Activated T-cell treated with anti-CD3 and anti-CD28 coated beads, Interleukin-2, amount 50 U/mL, for 48 hours (primary cell): ENCODE measurements around the gene HAUS3.
A peak's percentile ranks its signal among the peaks of the same experiment; 100 is the strongest.

Source experiments
- DNase-seq, 2 experiments: peaks; one replicate each; pipeline ENCODE4 v3.0.0-alpha.2; 2020

The HAUS3 gene

DNA sequence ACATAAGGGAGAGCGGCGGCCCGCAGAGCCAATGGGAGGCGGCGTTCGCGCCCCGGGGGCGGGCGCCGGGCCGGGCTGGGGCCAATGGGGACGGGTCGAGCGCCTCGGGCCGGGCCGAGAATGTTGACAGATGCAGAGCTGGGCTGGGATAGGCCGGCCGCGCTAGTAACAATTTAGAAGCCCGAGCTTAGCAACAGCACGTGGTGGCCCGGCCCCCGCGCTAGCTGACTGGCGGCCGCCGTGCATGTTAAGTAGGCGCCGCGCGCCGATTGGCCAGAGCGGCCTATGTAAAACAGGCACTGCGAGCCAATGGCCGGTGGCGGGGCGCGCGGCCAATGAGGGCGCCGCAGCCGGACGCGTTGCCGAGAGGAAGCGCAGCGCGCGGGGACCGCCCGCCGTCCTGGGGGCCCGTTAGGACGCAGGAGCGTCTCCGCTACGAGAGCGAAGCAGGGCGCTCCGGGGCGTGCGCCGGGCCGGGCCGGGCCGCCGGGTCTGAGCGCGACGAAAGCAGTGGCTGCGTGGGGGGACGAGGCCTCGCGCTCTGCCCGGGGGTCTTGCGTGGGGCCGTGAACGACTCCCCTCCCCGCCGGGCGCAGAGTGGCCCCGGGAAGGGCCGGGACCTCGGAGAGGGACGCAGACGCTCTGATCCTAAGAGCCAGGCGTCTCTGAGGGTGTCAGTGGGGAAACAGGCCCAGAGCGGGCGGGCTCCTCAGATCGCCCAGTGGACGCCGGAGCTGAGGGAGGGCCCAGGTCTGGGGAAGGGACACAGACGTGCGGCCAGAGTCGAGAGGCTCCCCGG lies 20.4 kb upstream of the HAUS3 start:
- peak; percentile 98 for DNase-seq

DNA sequence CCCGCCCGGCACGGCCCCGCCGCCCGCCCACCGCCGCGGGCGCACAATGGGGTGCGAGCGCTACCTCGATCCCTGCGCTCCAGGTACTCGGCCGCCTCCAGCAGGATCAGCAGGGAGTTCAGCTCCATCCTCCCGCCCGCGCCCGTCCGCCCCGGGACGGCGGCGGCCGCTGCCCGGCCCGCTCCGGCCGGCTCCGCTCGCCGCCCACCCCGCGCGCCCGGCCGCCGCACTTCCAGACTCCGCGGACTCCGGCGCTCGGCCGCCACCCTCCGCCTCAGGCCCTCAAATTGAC lies 19.9 kb upstream of the HAUS3 start, which contains the start of gene MXD4:
TSS of gene MXD4 (minus strand) at position 257 of the 292 bp plus-strand sequence. CDS start at position 128, 129 bp downstream.
- no peak for DNase-seq

DNA sequence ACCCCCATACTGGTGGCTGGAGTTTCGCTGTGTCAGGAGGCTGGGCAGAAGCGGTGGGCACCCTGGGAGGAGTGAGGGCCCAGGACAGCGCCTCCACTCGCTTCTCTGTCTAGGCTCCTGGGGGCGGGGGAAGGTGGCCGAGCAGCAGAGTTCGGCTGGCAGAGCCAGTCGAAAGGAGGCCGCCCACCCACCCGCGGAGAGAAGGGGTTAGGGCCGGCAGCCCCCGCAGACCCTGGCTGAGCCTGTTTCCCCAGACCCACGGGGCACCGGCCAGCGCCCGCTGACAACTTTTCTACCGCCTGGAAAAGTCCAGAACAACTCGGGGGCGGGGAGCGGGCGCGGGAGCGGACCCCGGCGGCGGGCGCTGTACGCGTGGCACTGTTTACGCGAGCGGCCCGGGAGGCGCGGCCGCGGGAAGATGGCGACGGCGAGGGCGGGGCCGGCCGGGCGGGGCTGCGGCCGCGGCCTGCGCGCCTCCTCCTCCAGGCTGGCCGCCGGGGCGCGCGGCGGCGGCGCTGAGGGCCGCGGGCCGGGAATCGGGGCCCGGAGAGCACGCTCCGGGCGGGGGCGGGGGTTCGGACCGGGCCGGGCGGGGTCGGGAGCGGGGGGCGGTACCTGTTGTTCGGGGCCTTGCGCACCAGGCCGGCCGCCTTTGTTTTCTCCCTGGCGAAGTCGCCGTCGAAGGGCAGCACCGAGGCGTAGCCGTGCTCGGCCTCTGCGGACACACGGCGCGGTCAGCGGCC lies 19.4 kb upstream of the HAUS3 start:
- peak; percentile 64 to 76 for DNase-seq

DNA sequence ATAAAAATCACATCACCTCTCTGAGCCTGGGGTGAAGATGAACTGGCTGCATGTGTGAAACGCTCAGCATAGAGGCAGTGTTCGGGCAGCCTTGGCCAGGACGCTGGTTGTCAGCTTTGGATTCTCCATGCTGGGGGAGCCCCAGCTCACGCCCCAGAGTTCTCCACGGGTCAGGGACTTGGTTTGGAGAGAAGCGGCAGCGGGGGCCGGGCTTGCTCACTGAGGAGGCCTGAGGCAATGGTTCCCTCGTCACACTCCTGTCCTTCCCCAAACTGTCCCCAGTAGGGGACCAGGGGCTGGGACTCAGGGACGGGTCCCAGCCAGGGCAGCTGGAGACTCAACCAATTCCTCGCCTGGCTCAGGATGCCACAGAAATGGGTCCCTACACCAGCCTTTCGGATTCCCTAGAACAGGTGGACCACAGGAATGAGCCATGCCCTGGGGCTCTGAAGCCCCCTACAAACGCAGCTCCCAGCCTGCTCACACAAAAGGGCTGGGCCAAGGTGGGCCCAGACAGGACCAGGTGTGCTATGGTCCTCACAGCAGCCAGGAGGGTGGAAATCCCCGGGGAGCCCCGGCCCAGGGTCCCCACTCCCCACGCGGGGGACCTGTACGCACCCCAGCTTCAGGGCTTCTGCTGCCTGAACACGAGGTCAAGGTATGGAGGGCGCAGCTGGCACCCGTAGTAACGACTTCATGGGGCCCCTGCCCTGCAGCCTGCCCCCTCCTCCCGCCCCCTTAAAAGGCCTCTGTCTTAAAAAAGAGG lies 18.6 kb upstream of the HAUS3 start:
- DNase-seq, result no peak

DNA sequence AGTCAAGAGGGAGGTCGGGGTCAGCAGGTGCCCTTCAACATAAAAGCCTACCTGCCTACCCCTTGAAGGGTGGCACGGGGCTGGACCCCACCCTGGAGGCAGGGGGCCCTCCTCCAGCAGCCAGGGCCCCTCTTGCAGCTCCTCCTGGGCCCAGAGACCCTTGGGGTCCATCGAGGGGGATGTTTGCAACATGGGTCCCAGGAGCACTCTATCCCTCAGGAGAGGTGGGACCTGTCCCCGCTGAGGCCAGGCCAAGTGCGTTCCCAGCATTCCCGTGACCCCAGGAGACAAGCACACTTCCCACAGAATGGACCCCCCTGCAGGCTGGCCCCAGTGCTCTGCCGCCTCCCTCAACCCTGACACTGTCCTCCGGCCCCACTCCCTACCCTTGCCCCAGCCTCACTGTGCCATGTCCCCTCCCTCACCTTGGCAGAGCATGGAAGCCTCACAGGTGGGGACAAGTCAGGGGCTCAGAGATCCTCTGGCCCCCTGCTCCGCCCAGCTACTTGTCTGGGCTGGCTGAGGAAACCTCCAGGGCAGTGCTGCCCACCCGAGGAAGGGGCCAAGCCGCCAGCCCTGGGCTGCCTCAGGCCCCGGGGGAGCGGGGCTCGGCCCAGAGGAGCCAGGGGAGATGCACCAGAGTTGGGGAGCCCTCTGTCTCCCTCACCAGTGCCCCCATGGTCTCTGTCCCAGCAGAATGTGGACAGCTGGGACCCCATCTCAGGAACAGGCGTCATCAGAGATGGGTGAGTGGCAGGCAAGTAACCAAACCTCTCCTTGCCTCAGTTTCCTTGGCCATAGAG lies 17.8 kb upstream of the HAUS3 start:
- DNase-seq, result no peak

DNA sequence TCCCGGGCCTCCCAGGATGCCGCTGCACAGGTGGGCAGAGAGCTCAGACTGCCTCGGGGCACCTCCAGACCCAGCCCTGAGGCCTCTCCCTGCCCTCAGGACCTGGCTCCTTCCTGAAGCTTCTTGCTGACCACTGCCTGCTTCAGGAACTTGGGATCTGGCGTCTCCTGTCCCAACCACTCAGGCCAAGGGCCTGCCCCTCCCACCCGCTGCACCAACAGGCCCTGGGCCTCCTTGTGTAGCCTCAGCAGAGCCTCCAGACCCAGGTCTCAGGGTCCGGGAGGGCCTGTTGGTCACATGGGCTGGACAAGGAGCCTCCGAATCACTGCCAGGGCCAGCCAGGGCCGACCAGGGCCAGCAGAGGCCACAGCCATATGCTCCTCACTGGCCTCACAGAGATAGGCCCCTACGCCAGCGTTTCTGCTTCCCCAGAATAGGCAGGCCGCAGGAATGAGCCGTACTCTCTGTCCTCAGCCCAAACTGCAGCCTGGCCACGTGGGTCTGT lies 17.2 kb upstream of the HAUS3 start:
- no peak for DNase-seq

DNA sequence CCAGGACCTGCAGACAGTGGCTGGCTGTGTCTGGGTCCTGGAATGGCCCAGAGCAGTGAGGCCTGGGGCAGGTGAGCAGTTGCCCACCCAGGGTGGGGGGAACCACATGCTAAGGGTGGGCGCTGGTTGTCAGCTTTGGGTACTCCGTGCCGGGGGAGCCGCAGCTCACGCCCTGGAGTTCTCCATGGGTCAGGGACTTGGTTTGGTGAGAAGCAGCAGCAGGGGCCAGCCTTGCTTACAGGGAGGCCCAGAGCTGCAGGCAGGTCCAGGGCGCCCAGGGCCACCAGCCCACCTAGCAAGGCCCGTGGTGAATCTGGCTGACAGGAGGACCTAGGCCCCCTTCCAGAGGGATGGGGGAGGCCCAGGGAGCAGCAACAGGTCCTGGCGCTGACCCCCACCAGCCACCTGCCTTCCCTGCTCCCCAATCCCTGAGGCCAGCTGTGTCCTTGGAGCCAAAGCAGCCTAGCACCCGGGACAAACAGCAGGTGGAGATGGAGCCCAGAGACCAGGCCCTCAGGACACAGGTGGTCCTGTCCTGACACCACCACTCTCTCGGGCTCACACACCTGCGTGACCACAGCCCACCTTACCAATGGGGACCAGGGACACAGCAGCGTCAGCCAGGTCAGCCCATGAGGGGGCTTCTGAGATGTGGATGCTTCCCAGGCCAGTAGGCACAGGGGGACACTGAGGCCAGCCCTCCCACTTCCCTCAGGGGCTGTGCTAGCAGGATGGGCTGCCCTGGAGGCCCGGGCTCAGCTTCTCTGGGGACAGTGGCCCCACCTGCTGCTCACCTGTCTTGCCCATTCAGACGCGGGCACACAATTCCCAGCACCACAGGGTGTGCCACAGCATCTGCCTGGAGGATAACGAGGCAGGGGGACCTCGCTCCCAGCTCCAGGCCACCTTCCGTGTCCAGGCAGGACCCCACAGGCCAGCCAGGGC lies 16.4 kb upstream of the HAUS3 start:
- peak; percentile 10 to 15 for DNase-seq

DNA sequence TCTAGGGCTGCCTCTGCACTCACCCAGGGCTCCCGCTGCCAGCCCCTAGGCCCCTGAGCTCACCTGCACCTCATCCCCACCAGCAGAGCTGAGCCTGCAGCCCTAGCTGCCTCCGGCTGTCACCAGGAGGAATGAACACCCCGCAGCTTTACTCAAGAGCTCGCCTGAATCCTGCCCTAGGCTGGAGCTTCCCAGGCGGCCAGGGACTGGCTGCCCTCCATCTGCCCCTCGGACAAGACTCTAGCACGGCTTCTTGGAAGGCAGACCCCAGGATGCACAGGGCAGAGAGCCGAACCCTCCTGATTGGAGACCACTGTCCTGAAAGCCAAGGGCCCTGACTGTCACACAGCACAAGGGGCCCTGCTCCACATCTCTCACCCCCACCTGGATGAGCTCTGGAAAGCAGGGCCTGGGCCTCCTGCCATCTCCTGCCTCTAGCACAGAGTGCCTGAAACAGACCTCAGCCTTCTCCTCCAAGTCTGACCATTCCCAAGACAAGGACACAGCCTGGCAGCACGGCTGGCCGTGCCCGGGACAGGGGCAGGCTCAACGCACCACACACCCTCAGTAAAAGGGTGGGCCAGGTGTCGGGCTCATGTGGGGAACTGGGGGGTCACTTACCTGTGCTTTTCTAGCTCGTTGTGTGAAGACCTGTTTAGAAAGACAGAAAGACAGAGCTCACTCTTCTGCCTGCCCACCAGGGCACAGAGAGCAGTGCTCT lies 15.6 kb upstream of the HAUS3 start:
- peak; percentile 15 to 16 for DNase-seq

DNA sequence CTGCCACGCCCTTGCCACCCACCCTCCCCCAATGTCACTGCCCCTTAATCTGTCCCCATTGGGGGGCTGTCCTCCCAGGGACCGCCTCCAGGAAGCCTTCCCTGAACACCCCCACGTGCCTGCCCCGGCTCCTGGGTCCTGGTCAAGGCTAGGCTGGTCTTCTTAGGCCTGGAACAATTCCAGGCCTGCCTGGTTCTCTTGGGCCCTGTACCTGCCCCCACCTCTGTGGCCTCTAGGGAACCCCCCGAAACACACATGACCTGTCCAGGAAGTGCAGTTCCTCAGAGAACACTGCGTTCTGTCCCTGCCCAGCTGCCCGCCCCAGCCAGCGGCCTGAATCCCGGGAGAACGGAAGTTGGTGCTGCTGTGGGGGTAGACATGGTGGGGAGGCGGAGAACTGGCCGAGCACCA lies 14.9 kb upstream of the HAUS3 start:
- peak; percentile 11 to 14 for DNase-seq

DNA sequence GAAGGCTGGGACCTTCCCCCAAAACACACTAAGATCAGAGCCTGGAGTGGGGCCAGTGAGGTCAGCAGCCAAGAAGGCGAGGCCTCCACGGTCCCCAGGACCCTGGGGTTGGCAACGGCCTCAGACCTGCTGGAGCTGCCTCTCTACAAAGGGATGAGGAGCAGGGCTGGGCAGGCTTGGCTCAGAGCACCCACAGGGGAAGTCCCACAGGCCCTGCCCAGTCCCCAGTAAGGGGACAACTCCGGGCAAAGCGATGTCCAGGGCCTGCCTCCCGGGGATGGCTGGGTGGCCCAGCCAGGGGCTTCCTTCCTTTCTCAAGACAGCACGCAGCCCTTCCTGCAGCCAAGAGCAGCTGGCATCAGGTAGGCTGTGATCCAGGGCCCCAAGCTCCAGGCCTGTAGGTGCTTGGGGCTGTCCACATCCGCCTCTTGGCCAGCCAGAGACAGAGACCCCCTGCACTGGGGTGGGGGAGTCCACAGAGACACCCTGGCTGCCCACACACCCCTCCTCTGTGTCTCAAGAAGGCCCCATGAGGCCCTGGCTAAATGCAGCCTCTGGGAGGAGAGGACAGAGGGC lies 14.3 kb upstream of the HAUS3 start:
- peak; percentile 11 to 15 for DNase-seq

DNA sequence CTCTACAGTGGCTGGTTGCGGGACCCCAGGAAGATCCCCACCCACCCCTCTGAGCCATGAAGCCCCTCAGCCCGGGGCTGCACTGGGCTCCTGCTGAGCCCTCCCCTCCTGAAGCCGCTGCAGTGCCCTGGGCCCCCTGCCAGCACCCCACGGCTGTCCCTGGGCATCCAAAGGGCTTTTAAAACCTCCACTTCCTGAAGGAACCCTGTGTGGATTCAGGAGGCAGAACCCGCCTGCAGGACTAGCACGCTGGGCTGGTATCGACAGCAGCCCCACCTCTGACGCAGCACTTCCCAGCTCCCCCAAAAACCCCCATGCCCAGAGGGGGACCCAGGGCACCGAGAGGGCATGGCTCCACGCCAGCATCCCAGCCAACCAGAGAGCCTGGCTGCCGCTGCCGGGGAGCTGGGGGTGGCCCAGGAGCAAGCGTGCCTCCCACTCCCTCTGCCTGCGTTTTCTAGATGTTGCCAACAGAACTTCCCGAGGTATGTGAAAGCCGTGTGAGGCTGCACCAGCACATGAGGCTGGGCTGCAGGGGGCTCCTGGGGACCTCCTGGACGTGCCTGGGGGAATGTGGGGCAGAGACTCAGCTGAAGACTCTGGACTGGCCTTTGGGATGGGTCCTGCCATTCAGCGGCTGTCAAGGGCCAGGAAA lies 13.7 kb upstream of the HAUS3 start:
- DNase-seq, result peak in 1 of 2 experiments; percentile 9

DNA sequence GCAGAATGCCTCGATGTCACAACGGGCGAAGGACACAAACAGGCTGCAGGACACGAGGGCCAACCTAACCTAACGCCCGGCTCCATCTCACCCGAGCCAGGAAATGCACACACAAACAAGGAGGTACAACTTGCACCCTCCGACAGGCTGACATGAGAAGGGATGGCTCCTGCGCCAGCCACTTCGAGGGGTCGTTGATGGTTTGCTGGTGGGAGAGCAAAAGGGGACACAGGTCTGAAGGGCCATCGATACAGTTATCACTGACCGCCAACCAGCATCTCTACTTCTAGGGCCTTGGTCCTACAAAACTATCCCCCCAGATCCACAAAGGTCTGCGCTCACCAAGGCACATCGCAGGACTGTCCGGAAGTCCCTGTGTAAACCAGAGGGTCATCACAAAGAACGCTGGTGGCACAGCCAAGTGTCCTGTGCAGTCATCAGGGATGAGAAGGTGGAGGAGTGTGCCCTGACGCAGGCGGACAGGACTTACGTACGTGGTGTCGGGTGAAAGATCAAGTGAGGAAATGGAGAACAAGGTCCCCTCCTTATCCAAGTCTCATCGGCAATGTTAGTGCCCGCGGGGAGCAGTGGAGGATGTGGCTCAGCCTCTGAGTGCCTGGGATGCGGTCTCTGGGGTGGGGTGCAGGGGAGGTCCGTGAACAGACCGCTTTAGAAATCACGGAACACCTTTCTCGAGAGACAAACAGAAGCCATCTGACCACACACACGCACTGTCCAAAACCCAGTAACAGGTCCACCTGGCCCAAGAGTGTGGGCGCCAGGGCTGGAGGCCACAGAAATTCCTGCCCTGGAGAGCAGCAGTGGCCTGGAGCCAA lies 13.0 kb upstream of the HAUS3 start:
- peak; percentile 10 to 14 for DNase-seq

DNA sequence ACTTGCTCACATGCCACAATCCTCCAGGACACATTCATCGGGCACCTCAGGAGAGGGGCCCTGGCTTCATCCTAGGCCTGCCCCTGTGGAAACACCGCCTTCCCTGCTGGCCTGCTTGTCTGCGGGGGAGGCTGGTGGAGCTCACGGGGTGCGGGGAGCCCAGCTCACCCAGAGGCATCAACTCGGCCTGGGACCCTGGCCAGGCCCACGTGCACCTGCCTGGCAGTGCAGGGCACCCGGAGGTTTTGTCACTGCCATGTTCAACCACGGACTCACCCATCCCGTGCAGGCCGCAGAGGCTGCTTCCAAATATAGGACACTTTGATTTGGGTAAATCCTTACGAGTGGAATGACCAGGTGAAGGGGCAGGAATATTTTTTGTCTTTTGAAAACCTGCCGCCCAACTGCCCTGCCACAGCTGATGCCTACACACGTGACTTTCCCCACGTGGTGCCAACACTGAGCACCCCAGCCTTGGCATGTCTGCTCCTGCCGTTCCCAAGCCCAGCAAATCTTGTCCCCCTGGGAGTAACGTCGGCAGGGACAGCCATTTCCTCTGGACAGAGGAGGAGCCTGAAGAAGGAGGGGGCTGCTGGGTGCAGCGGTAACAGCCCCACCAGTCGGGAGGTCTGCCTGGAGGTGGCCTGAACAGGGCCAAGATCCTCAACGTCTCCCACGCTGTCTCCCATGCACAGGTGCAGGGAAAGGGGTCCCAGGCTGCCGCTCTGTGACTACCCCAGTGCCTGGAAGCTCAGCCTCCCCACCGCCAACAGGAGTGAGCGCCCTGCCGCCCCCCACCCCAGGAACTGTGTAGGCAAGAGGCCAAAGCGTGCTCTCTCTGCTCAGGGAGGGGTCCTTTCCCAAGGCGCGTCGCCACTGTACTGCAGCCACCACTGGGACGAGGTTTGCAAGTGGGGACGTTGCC lies 11.5 kb upstream of the HAUS3 start:
- DNase-seq, result peak; percentile 8 to 10

DNA sequence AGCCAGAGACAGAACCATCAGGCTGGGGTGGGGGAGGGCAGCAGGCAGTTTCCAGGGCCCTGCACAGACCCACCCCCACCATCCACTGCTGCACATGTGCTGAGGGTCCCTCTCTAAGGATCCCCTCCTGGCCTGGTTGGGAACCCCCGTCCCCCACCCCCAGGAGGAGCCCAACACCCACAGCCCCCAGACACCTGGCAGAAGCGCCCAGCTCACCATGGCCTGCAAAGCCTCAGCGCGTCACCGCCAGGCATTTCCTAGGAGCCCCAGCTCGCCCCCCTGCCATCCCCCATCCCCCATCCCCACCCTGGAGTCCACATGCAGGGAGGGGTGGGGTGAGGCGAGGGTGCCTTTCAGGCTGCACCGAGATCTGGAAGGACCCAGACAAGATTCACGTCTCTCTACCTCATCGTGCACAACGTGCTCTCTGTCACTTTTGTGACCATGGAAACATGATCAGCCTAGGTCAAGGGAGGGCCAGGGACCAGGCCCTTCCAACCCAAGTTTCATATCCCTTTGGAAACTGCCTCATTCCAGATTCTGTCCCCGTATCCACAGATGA lies 10.7 kb upstream of the HAUS3 start:
- peak in 1 of 2 experiments; percentile 14 for DNase-seq

DNA sequence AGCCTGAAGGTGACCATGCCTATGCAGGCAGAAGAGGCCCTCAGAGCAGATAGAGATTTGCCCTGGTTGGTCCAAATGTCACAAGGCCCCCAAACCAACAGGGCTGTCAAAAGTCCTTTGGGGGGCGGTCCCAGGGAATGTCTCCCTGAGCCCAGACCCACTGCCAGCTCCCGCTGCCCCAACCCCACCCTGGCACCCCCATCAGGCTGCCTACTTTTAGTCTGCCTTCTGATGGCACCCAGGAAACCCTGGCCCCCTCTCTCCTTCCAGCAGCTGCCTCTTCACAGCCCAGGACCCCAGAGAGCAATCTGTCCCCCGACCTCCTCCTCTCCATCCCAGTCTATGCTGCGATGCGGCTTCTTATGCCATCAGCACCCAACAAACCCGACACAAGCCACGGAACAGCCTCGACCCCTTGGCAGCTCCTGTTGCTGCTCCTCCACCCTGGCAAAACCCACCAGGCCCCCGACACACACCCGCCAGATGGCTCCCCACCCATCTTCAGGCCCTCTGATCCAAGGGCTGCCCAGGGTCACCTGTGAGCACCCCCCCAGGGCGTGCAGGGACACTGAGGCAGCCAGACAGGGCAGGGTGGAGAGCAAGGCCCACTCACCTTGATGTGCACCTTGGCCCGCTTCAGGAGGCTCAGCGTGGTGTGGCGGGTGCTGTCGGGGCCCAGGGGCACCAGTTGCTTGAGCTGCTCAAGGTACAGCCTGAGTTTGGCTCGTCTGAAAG lies 10.0 kb upstream of the HAUS3 start:
- DNase-seq, result peak in 1 of 2 experiments; percentile 14

DNA sequence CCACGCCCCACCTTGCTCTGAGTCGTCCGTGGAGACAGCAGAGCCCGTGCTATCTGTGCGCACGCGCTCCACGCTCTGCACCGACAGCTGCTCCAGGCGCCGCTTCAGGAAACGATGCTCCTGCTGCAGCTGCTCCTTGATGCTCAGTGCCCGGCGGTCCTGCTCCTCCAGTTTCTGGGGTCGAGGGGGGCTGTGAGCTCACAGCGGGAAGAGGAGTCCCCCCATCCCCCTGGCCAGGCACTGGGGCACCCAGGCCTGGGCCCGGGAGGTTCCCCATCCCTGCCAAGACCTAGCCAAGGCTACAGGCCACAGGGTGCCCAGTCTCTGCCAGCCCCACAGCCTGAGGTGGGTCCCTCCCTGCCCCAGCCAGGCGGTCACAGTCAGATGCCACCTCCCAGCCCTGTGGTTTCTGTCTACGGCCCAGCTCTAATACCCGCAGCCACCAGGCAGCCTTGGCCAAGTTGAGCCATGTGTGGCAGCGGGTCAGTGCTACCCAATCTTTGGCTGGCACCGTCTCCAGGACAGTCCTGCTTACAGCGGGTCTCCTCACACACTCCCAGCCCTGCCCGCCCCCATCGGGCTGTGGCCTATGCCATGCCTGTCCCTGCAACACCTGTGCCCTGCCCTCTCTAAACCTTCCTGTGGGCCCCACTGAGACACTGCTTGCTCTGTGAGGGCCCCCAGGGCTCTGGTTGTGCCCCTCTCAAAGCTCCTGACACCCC lies 9.3 kb upstream of the HAUS3 start:
- DNase-seq, result no peak
